ENCODE results near the gene UNC5C. TPM values are rescaled to one million over a fixed set of nuclear protein-coding genes. Genes with fewer than 3 reads are reported as not detected.

UNC5C gene
- total RNA-seq, 2 experiments from 2014 or later: not detected

DNA sequence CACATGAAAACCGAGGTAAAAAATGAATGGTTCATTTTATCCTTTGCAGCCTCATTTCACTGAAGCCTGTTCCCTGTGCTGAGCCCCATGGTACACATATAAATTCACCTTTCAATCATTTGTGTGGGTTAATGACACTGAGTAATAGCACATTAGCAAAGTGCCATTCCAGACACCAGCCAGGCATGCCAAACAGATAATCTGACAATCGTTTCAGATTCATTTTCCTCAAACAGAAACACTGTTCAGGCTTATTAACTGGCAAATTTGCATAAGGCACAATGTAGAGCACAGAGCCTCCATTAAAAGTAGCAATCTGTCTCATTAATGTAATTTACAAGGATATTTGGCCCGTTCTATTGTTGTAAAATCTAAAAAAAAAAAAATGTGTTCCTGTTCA lies 76.2 kb downstream of the UNC5C start:
- Mint-ChIP-seq H3K4me3 (no peak overlapping the region), H3K27me3 (no peaks in the 10 kb centered on the region), H3K9me3 (no peaks in the 10 kb centered on the region), H3K4me1 (ENCODE audit: low read depth) (no peaks in the 10 kb centered on the region), H3K27ac (no peak overlapping the region), H3K36me3 (ENCODE audit: low read depth) (no peaks in the 10 kb centered on the region)
- POLR2A ChIA-PET: no interaction called here
- TF ChIP-seq, protein P1, sequence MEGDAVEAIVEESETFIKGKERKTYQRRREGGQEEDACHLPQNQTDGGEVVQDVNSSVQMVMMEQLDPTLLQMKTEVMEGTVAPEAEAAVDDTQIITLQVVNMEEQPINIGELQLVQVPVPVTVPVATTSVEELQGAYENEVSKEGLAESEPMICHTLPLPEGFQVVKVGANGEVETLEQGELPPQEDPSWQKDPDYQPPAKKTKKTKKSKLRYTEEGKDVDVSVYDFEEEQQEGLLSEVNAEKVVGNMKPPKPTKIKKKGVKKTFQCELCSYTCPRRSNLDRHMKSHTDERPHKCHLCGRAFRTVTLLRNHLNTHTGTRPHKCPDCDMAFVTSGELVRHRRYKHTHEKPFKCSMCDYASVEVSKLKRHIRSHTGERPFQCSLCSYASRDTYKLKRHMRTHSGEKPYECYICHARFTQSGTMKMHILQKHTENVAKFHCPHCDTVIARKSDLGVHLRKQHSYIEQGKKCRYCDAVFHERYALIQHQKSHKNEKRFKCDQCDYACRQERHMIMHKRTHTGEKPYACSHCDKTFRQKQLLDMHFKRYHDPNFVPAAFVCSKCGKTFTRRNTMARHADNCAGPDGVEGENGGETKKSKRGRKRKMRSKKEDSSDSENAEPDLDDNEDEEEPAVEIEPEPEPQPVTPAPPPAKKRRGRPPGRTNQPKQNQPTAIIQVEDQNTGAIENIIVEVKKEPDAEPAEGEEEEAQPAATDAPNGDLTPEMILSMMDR (IDR thresholded peaks at IDR 0.05): no peak
- DNase-seq (no peak), ATAC-seq (no peak)
- intact Hi-C loops (cut with micrococcal nuclease): no loop called here
- CTCF ChIA-PET: no interaction called here

GRCh38 chr4:95470622-95471021 lies 78.2 kb downstream of the UNC5C start:
- ChIA-PET CTCF (no interaction called here), POLR2A (no interaction called here)
- TF ChIP-seq, protein P1 (IDR thresholded peaks at IDR 0.05): no peak
- no peaks in the 10 kb centered on the region for H3K9me3 Mint-ChIP-seq
- H3K4me3 Mint-ChIP-seq: no peak overlapping the region
- H3K27me3 Mint-ChIP-seq: no peaks in the 10 kb centered on the region
- H3K36me3 Mint-ChIP-seq (ENCODE audit: low read depth): no peaks in the 10 kb centered on the region
- DNase-seq: no peak
- H3K4me1 Mint-ChIP-seq (ENCODE audit: low read depth): no peaks in the 10 kb centered on the region
- intact Hi-C loops (cut with micrococcal nuclease): no loop called here
- no peak overlapping the region for H3K27ac Mint-ChIP-seq
- ATAC-seq: no peak

- no peaks in the 10 kb centered on the region for H3K36me3 Mint-ChIP-seq (ENCODE audit: low read depth)
- H3K4me3 Mint-ChIP-seq: no peak overlapping the region
- ATAC-seq (no peak), DNase-seq (no peak)
- ChIA-PET CTCF (no interaction called here), POLR2A (no interaction called here)
- intact Hi-C loops (cut with micrococcal nuclease): no loop called here
- H3K27me3 Mint-ChIP-seq: no peaks in the 10 kb centered on the region
- no peak overlapping the region for H3K27ac Mint-ChIP-seq
- H3K4me1 Mint-ChIP-seq (ENCODE audit: low read depth): no peaks in the 10 kb centered on the region
- TF ChIP-seq, protein P1 (IDR thresholded peaks at IDR 0.05): no peak
- no peaks in the 10 kb centered on the region for H3K9me3 Mint-ChIP-seq
Observed at GRCh38 chr4:95469617-95470016, 79.2 kb downstream of the UNC5C start.

- TF ChIP-seq, protein P1 (IDR thresholded peaks at IDR 0.05): no peak
- ATAC-seq (no peak), DNase-seq (no peak)
- Mint-ChIP-seq H3K9me3 (no peaks in the 10 kb centered on the region), H3K27me3 (no peaks in the 10 kb centered on the region), H3K27ac (no peak overlapping the region), H3K4me1 (ENCODE audit: low read depth) (no peaks in the 10 kb centered on the region), H3K4me3 (no peak overlapping the region), H3K36me3 (ENCODE audit: low read depth) (no peaks in the 10 kb centered on the region)
- intact Hi-C loops (cut with micrococcal nuclease): no loop called here
- POLR2A ChIA-PET: no interaction called here
- CTCF ChIA-PET: no interaction called here
Observed at GRCh38 chr4:95466791-95467190, 82.0 kb downstream of the UNC5C start.

DNA sequence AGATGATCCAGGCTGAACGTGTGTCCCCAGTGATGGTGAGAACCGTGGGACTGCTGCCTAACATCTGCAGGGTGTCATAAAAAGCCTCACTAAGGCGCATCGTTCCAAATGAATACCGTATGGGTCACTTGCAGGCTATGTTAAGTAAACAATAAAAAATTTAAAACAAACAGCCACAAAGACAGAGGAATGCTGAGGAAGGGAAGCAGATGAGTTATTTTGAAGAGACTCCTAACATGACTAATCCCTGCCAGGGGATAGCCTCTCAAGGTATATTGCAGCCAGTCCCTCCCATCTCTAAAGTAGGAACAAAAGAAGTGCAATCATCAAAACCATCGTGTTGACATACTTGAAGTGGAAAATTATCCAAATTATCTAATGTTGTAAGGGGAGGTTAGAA lies 83.8 kb downstream of the UNC5C start:
- no peaks in the 10 kb centered on the region for H3K36me3 Mint-ChIP-seq (ENCODE audit: low read depth)
- no peak overlapping the region for H3K27ac Mint-ChIP-seq
- DNase-seq (no peak), ATAC-seq (no peak)
- no peaks in the 10 kb centered on the region for H3K4me1 Mint-ChIP-seq (ENCODE audit: low read depth)
- no peaks in the 10 kb centered on the region for H3K9me3 Mint-ChIP-seq
- H3K4me3 Mint-ChIP-seq: no peak overlapping the region
- intact Hi-C loops (cut with micrococcal nuclease): no loop called here
- ChIA-PET POLR2A (no interaction called here), CTCF (no interaction called here)
- peaks cover 2% of the 10 kb centered on the region for H3K27me3 Mint-ChIP-seq
- TF ChIP-seq, protein P1 (IDR thresholded peaks at IDR 0.05): no peak

Measured in activated CD8-positive, alpha-beta T cell treated with anti-CD3 and anti-CD28 coated beads for 36 hours (primary cell).